ENCODE measurements around the gene AXIN1. TPM values are rescaled to one million over a fixed set of nuclear protein-coding genes. Genes with fewer than 3 reads are reported as not detected.

AXIN1 gene
- polyA plus RNA-seq, 4 donors: 24.5 to 33.6 (median 27.6) TPM

DNA sequence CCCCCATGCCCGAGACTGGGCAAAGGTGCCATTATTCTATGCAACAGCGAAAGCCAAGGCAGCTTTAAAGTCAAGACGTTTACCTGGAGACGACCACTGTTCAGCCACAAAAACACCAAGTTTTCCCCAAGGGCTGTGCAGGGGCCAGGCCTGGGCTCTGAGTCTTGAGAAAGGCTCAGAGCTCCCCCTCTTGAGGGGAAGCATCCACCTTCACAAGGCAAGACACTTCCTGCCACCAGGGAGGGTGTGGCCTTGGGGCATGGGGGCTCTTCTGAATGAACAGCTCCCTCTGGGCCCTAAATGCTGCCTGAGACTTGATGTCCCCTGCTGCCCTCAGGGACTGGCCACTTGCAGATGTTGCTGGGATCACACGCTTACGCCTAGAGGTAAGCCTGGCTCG lies 43.0 kb downstream of the AXIN1 start:
- FAIRE-seq (no peak), DNase-seq (no peak)
- 73 to 84% (median 84%) methylated on average over 7 of the region's 7 CpGs for WGBS, 3 donors
- Histone ChIP-seq H3K27ac (ENCODE audit: low read depth in 1 of 3, low read length in 2 of 3) (no peak overlapping the region), H3K36me3 (ENCODE audit: control insufficient read depth in 3 of 3, insufficient read depth in 2 of 3, low read depth in 1 of 3, low read length in 3 of 3) (peaks cover 9 to 92% (median 13%) of the 10 kb centered on the region in 3 donors), H3K27me3 (ENCODE audit: control insufficient read depth in 3 of 3, insufficient read depth in 3 of 3, low read length in 3 of 3) (no peaks in the 10 kb centered on the region), H3K9me3 (ENCODE audit: control insufficient read depth in 2 of 2, insufficient read depth in 1 of 2, low read depth in 1 of 2, low read length in 1 of 2) (no peaks in the 10 kb centered on the region), H3K4me3 (ENCODE audit: low read depth in 1 of 3, low read length in 3 of 3) (no peak overlapping the region), H3K4me1 (ENCODE audit: control insufficient read depth in 3 of 3, insufficient read depth in 2 of 3, low read depth in 1 of 3, low read length in 2 of 3) (no peaks in the 10 kb centered on the region)

DNA sequence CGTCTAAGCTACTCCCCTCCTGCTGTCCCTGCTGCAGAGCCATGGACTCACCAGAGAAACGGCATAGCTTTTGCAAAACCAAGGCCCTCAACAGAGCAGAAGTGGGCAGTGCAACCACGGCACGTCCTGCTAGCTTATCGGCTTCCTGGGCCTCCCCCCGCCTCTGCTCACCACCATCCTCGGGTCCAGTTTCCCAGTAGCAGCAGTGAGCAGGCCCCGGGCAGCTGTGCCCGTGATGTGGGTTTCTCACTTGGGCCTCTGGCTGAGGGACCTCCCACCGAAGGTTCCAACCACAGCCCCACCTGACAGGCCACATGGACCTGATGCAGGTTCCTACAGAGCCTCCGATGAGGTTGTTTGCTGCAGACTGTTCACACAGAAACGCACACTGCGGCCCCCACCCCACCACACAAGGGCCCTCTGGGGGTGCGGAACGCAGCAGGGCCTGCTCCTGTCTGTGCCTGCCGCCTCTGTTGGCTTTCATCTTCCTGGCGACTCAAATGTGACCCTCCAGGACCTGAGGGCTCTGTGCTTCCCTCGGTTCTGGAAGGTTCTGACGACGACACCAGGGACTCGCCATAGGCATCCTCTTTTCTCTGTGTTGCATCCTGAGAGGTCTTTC lies 44.7 kb downstream of the AXIN1 start:
- Histone ChIP-seq H3K36me3 (ENCODE audit: control insufficient read depth in 3 of 3, insufficient read depth in 2 of 3, low read depth in 1 of 3, low read length in 3 of 3) (peaks cover 9 to 91% (median 9%) of the 10 kb centered on the region in 3 donors), H3K9me3 (ENCODE audit: control insufficient read depth in 2 of 2, insufficient read depth in 1 of 2, low read depth in 1 of 2, low read length in 1 of 2) (no peaks in the 10 kb centered on the region), H3K4me1 (ENCODE audit: control insufficient read depth in 3 of 3, insufficient read depth in 2 of 3, low read depth in 1 of 3, low read length in 2 of 3) (no peaks in the 10 kb centered on the region), H3K27ac (ENCODE audit: low read depth in 1 of 3, low read length in 2 of 3) (no peak overlapping the region), H3K27me3 (ENCODE audit: control insufficient read depth in 3 of 3, insufficient read depth in 3 of 3, low read length in 3 of 3) (no peaks in the 10 kb centered on the region), H3K4me3 (ENCODE audit: low read depth in 1 of 3, low read length in 3 of 3) (no peak overlapping the region)
- FAIRE-seq (no peak), DNase-seq (no peak)
- WGBS, 3 donors: 80 to 87% (median 85%) methylated on average over 20 to 21 of the region's 21 CpGs

DNA sequence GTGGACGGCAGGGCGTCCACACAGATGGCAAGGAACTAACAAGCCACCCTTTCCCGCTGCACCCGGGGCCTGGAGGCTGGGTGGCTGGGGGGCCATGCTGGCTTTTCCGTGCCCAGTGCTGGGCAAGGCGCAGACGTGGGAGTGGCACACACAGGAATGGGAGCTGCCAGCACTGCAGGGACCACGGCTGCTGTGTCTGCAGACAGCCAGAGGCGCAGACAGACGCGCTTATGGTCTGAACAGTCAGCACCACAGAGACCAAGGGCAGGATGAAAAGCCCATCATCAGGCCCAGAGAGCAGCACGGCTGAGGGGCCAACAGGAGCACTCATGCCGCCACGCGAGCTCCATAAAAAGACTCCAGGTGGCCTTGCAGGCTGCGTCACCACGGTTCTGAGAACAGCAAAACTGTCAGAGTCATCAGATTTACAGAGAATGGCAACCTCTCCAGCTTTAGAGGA lies 45.6 kb downstream of the AXIN1 start:
- WGBS, 3 donors: 91% methylated on average over 17 of the region's 17 CpGs
- Histone ChIP-seq H3K4me3 (ENCODE audit: low read depth in 1 of 3, low read length in 3 of 3) (no peak overlapping the region), H3K9me3 (ENCODE audit: control insufficient read depth in 2 of 2, insufficient read depth in 1 of 2, low read depth in 1 of 2, low read length in 1 of 2) (no peaks in the 10 kb centered on the region), H3K4me1 (ENCODE audit: control insufficient read depth in 3 of 3, insufficient read depth in 2 of 3, low read depth in 1 of 3, low read length in 2 of 3) (no peaks in the 10 kb centered on the region), H3K27ac (ENCODE audit: low read depth in 1 of 3, low read length in 2 of 3) (no peak overlapping the region), H3K27me3 (ENCODE audit: control insufficient read depth in 3 of 3, insufficient read depth in 3 of 3, low read length in 3 of 3) (no peaks in the 10 kb centered on the region), H3K36me3 (ENCODE audit: control insufficient read depth in 3 of 3, insufficient read depth in 2 of 3, low read depth in 1 of 3, low read length in 3 of 3) (peaks cover 8 to 91% (median 9%) of the 10 kb centered on the region in 3 donors)
- FAIRE-seq: no peak
- no peak for DNase-seq

DNA sequence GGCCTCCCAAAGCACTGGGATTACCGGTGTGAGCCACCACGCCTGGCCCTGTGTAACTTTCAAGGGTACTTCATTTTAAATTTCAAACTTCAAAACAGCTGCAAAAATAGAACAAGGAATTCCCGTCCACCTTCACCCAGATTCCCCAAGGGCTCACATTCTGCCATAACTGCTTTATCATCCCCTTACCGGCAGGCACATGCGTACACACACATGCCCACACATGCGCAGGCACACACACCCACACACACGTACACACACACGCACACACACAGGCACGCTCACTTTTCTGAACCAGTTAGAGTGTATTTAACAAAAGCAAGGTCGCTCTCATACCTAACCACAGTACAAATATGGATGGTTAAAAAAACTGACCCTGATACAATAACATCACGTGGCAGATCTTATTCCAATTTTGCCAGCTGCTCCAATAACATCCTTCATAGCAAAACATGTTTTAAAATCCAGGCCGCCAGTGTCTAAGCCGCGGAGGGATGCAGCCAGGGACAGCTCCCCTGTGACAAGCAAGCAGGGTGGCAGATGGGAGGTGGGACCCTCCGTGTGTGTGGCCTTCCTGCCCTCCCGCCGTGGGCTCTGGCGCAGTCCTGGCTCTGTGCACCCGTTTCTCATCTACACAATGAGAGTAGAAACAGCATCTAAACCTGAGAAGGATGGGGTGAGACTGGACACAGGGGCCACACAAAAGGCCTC lies 46.5 kb downstream of the AXIN1 start:
- WGBS, 3 donors: 91 to 94% (median 91%) methylated on average over 19 of the region's 19 CpGs
- no peak overlapping the region for H3K27ac ChIP-seq (ENCODE audit: low read depth in 1 of 3, low read length in 2 of 3)
- no peaks in the 10 kb centered on the region for H3K4me1 ChIP-seq (ENCODE audit: control insufficient read depth in 3 of 3, insufficient read depth in 2 of 3, low read depth in 1 of 3, low read length in 2 of 3)
- FAIRE-seq (no peak), DNase-seq (no peak)
- peaks cover 9 to 92% (median 9%) of the 10 kb centered on the region in 3 donors for H3K36me3 ChIP-seq (ENCODE audit: control insufficient read depth in 3 of 3, insufficient read depth in 2 of 3, low read depth in 1 of 3, low read length in 3 of 3)
- H3K9me3 ChIP-seq (ENCODE audit: control insufficient read depth in 2 of 2, insufficient read depth in 1 of 2, low read depth in 1 of 2, low read length in 1 of 2): no peaks in the 10 kb centered on the region
- no peak overlapping the region for H3K4me3 ChIP-seq (ENCODE audit: low read depth in 1 of 3, low read length in 3 of 3)
- H3K27me3 ChIP-seq (ENCODE audit: control insufficient read depth in 3 of 3, insufficient read depth in 3 of 3, low read length in 3 of 3): no peaks in the 10 kb centered on the region

DNA sequence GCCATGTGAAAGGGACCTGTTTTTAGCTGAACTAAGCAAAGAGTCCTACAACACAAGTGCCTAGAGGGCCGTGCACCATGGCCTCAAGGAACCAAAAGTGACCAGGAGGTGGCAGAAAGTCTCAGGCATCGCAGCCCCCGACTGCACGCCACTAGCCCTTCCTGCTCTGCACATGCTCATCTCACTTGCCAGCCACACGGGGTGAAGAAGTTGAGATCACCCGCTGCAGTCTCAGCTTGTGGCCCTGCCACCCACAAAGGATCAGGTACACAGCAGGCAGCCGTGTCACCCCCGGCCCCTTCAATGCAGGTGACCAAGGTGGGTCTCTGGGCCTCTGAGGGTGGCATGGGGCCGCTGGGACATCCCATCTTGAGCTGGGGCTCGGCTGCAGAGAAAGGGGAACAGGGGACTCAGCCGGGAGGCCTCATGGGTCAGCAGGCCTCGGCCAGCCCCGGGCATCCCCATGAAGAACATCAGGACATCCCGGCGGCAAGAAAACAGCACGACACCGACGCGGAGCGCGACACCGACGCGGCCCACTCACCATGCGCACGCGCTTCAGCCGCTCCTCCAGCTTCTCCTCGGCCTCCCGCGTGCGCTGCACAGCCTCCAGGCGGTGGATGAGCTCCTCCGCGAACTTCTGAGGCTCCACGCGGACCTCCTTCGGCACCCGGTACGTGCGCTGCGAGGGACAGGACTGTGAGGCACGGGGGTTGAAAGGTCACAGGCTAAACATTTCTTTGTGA lies 48.6 kb downstream of the AXIN1 start:
- 91 to 94% (median 93%) methylated on average over 39 to 43 of the region's 43 CpGs for WGBS, 3 donors
- Histone ChIP-seq H3K27me3 (ENCODE audit: control insufficient read depth in 3 of 3, insufficient read depth in 3 of 3, low read length in 3 of 3) (no peaks in the 10 kb centered on the region), H3K36me3 (ENCODE audit: control insufficient read depth in 3 of 3, insufficient read depth in 2 of 3, low read depth in 1 of 3, low read length in 3 of 3) (peaks cover 6 to 82% (median 9%) of the 10 kb centered on the region in 3 donors), H3K27ac (ENCODE audit: low read depth in 1 of 3, low read length in 2 of 3) (no peak overlapping the region), H3K4me1 (ENCODE audit: control insufficient read depth in 3 of 3, insufficient read depth in 2 of 3, low read depth in 1 of 3, low read length in 2 of 3) (no peaks in the 10 kb centered on the region), H3K4me3 (ENCODE audit: low read depth in 1 of 3, low read length in 3 of 3) (no peak overlapping the region), H3K9me3 (ENCODE audit: control insufficient read depth in 2 of 2, insufficient read depth in 1 of 2, low read depth in 1 of 2, low read length in 1 of 2) (no peaks in the 10 kb centered on the region)
- FAIRE-seq (no peak), DNase-seq (no peak)

DNA sequence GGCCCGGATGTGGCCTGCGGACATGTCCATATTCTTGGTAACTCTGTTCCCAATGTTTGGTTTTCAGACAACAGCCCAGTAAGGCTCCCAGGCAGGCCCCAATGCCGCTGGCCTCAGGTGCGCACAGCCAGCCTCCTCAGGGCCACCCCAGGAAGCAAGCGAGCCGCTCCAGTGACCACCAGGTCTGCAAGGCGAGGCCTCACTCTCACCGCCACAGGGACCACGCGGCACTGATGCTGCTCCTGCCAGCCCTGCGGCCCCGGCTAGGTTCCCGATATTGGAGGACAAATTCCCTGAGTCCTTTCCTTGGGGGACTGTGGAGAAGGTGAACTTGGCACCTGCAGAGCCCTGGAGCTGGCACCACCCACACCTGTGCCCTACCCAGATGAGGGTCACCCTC lies 50.6 kb downstream of the AXIN1 start:
- H3K4me3 ChIP-seq (ENCODE audit: low read depth in 1 of 3, low read length in 3 of 3): no peak overlapping the region
- no peaks in the 10 kb centered on the region for H3K9me3 ChIP-seq (ENCODE audit: control insufficient read depth in 2 of 2, insufficient read depth in 1 of 2, low read depth in 1 of 2, low read length in 1 of 2)
- H3K4me1 ChIP-seq (ENCODE audit: control insufficient read depth in 3 of 3, insufficient read depth in 2 of 3, low read depth in 1 of 3, low read length in 2 of 3): no peaks in the 10 kb centered on the region
- H3K27me3 ChIP-seq (ENCODE audit: control insufficient read depth in 3 of 3, insufficient read depth in 3 of 3, low read length in 3 of 3): no peaks in the 10 kb centered on the region
- WGBS, 3 donors: 97 to 98% (median 97%) methylated on average over 13 of the region's 13 CpGs
- H3K36me3 ChIP-seq (ENCODE audit: control insufficient read depth in 3 of 3, insufficient read depth in 2 of 3, low read depth in 1 of 3, low read length in 3 of 3): peaks cover 7 to 82% (median 12%) of the 10 kb centered on the region in 3 donors
- FAIRE-seq: no peak
- no peak for DNase-seq
- H3K27ac ChIP-seq (ENCODE audit: low read depth in 1 of 3, low read length in 2 of 3): no peak overlapping the region

DNA sequence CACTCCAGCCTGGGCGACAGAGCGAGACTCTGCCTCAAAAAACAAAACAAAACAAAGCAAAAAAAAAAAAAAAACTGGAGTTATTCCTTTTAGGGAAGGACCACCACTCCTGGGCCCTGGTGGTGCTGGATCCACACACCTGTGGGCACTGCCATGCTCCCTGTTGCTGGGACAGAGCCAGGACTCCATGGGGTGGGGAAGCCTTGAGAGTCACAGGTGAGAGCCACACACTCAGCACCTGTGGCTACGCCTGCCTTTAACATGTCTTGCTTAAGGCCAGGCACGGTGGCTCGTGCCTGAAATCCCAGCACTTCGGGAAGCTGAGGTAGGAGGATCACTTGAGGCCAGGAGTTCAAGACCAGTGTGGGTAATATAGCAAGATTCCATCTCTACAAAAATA lies 51.3 kb downstream of the AXIN1 start:
- H3K36me3 ChIP-seq (ENCODE audit: control insufficient read depth in 3 of 3, insufficient read depth in 2 of 3, low read depth in 1 of 3, low read length in 3 of 3): peaks cover 7 to 82% (median 12%) of the 10 kb centered on the region in 3 donors
- no peaks in the 10 kb centered on the region for H3K9me3 ChIP-seq (ENCODE audit: control insufficient read depth in 2 of 2, insufficient read depth in 1 of 2, low read depth in 1 of 2, low read length in 1 of 2)
- 92 to 97% (median 94%) methylated on average over 6 of the region's 6 CpGs for WGBS, 3 donors

DNA sequence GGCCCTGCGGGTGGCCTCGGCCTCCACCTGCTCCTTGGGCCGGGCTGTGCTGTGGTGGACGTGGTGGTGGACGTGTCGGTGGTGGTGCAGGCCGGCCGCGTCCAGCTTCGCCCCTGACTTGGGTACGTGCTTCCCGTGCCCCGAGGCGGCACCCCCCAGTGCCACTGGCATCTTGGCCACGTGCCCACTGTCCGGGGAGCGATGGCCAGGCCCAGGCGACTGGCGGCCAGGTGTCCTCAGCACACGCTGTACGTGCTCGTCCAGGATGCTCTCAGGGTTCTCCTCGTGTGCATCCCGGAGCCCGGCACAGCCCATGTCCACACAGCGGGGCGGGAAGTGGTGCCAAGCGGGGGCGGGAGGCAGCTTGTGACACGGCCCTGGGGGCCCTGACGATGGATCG lies 54.7 kb downstream of the AXIN1 start:
- FAIRE-seq (no peak), DNase-seq (no peak)
- no peaks in the 10 kb centered on the region for H3K9me3 ChIP-seq (ENCODE audit: control insufficient read depth in 2 of 2, insufficient read depth in 1 of 2, low read depth in 1 of 2, low read length in 1 of 2)
- H3K4me3 ChIP-seq (ENCODE audit: low read depth in 1 of 3, low read length in 3 of 3): no peak overlapping the region
- peaks cover 12 to 77% (median 15%) of the 10 kb centered on the region in 3 donors for H3K36me3 ChIP-seq (ENCODE audit: control insufficient read depth in 3 of 3, insufficient read depth in 2 of 3, low read depth in 1 of 3, low read length in 3 of 3)
- H3K27ac ChIP-seq (ENCODE audit: low read depth in 1 of 3, low read length in 2 of 3): no peak overlapping the region
- H3K27me3 ChIP-seq (ENCODE audit: control insufficient read depth in 3 of 3, insufficient read depth in 3 of 3, low read length in 3 of 3): no peaks in the 10 kb centered on the region
- 96 to 97% (median 96%) methylated on average over 27 to 32 of the region's 32 CpGs for WGBS, 3 donors
- H3K4me1 ChIP-seq (ENCODE audit: control insufficient read depth in 3 of 3, insufficient read depth in 2 of 3, low read depth in 1 of 3, low read length in 2 of 3): no peaks in the 10 kb centered on the region

More for the DNA sequence above, 51.3 kb downstream of the AXIN1 start:
- FAIRE-seq (no peak), DNase-seq (no peak)
- no peaks in the 10 kb centered on the region for H3K27me3 ChIP-seq (ENCODE audit: control insufficient read depth in 3 of 3, insufficient read depth in 3 of 3, low read length in 3 of 3)
- H3K4me1 ChIP-seq (ENCODE audit: control insufficient read depth in 3 of 3, insufficient read depth in 2 of 3, low read depth in 1 of 3, low read length in 2 of 3): no peaks in the 10 kb centered on the region
- H3K4me3 ChIP-seq (ENCODE audit: low read depth in 1 of 3, low read length in 3 of 3): no peak overlapping the region
- no peak overlapping the region for H3K27ac ChIP-seq (ENCODE audit: low read depth in 1 of 3, low read length in 2 of 3)
